Prostate gland (tissue), 2 donors: Measurements from ENCODE around the gene BCL7B.

ENCODE experiments used
- CTCF ChIP-seq, 4 experiments: fragments of 200-600 bp in 2 of 4; fragments of 450-650 bp in 2 of 4; sonication (generic) in 2 of 4; IDR thresholded peaks; 1 replicate in 3 of 4; 2 replicates in 1 of 4; pipeline ENCODE4 v1.5.1; 2016 to 2019; ENCODE audit warnings: antibody characterized with exemption in 4 of 4, mild to moderate bottlenecking in 2 of 4, moderate library complexity in 2 of 4
- POLR2A ChIP-seq: fragments of 450-650 bp; IDR thresholded peaks from one replicate; pipeline ENCODE4 v1.6.1; 2016; ENCODE audit warnings: antibody characterized with exemption, mild to moderate bottlenecking
- POLR2AphosphoS5 ChIP-seq: sonication (generic); formaldehyde crosslinking; IDR thresholded peaks from one replicate; pipeline ENCODE4 v1.6.1; 2017; ENCODE audit warnings: antibody characterized with exemption

GRCh38 chr7:73569042-73569608, 11.6 kb upstream of the BCL7B start:
- no peak for TF ChIP-seq CTCF (IDR thresholded peaks at IDR 0.05)
- TF ChIP-seq POLR2A, result no peak
- no peak for TF ChIP-seq POLR2AphosphoS5
